Left ventricle myocardium inferior (tissue), 1 donor: ENCODE measurements around the gene MAP1LC3A. TPM values are rescaled to one million over a fixed set of nuclear protein-coding genes. Genes with fewer than 3 reads are reported as not detected.

Experiments used
- DNase-seq: peaks from one replicate; pipeline ENCODE4 v3.0.0-alpha.2; 2020
- H3K27ac ChIP-seq: fragments of 200-600 bp; replicated peaks from 2 replicates; pipeline ENCODE4 v1.8.0; 2021
- H3K27me3 ChIP-seq: fragments of 200-600 bp; 2 replicates; pipeline ENCODE4 v1.8.0; 2021; ENCODE audit warnings: low read depth
- H3K36me3 ChIP-seq: fragments of 200-600 bp; 2 replicates; pipeline ENCODE4 v1.8.0; 2021
- H3K4me1 ChIP-seq: fragments of 200-600 bp; 2 replicates; pipeline ENCODE4 v1.8.0; 2021
- H3K4me3 ChIP-seq: fragments of 200-600 bp; 2 replicates; pipeline ENCODE4 v1.8.0; 2021; ENCODE audit warnings: mild to moderate bottlenecking, moderate library complexity
- H3K9me3 ChIP-seq: fragments of 200-600 bp; replicated peaks from 2 replicates; pipeline ENCODE4 v1.8.0; 2021
- intact Hi-C: fragments of 100-400 bp; cut with micrococcal nuclease; formaldehyde crosslinking; loops from one replicate; pipeline ENCODE4 v1.11.0; 2022
- total RNA-seq: library from RNA; stranded (reverse); fragmentation: NEBNext Ultra II Directional; extraction: Animal tissue kit (Norgen Biotek cat#: 25700); gene quantifications from one replicate; pipeline ENCODE4 v1.2.1, GENCODE V29; 2021
- TF ChIP-seq, protein P1 (sequence below): fragments of 200-600 bp; IDR thresholded peaks from 2 replicates; pipeline ENCODE4 v1.8.0; 2021; ENCODE audit warnings: antibody characterized with exemption, mild to moderate bottlenecking, borderline replicate concordance
- donor health status: DM: no; HTN: yes; CAD: no; lungs with severe emphysema.

MAP1LC3A gene
- total RNA-seq, 1 donor from 2014 or later: 110 TPM

DNA sequence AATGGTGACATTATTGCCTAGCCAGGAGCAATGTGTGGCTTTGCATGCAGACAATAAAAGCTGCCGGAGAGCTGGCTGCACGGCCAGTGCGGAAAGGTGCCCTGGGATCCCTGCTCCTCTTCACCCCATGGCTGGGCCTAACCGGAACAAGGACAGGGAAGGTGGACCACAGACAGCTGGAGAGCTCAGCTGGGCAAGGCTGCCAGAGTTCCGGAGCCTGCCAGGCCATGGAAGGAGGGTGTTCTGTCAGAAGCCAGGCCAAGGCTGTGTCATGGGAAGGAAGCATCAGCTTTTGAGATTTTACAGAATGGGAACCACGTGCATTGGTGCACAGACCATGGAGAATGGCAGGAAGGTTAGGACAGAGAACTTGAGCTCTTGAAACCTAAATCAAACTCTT, 25.0 kb downstream of the MAP1LC3A start:
- H3K27me3 ChIP-seq: no peaks in the 10 kb centered on the region
- H3K27ac ChIP-seq: peak overlapping the region; percentile 94
- peaks cover 67% of the 10 kb centered on the region for H3K4me1 ChIP-seq
- H3K9me3 ChIP-seq: no peaks in the 10 kb centered on the region
- intact Hi-C loops: no loop called here
- peaks cover 15% of the 10 kb centered on the region for H3K36me3 ChIP-seq
- TF ChIP-seq, protein P1, sequence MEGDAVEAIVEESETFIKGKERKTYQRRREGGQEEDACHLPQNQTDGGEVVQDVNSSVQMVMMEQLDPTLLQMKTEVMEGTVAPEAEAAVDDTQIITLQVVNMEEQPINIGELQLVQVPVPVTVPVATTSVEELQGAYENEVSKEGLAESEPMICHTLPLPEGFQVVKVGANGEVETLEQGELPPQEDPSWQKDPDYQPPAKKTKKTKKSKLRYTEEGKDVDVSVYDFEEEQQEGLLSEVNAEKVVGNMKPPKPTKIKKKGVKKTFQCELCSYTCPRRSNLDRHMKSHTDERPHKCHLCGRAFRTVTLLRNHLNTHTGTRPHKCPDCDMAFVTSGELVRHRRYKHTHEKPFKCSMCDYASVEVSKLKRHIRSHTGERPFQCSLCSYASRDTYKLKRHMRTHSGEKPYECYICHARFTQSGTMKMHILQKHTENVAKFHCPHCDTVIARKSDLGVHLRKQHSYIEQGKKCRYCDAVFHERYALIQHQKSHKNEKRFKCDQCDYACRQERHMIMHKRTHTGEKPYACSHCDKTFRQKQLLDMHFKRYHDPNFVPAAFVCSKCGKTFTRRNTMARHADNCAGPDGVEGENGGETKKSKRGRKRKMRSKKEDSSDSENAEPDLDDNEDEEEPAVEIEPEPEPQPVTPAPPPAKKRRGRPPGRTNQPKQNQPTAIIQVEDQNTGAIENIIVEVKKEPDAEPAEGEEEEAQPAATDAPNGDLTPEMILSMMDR: no peak
- DNase-seq: peak; percentile 39
- H3K4me3 ChIP-seq: no peak overlapping the region

- intact Hi-C loops: no loop called here
- H3K27me3 ChIP-seq: no peaks in the 10 kb centered on the region
- TF ChIP-seq, protein P1: no peak
- H3K36me3 ChIP-seq: peaks cover 15% of the 10 kb centered on the region
- no peak overlapping the region for H3K27ac ChIP-seq
- H3K4me1 ChIP-seq: peaks cover 53% of the 10 kb centered on the region
- H3K9me3 ChIP-seq: no peaks in the 10 kb centered on the region
- no peak overlapping the region for H3K4me3 ChIP-seq
- no peak for DNase-seq
Measured at GRCh38 chr20:34585019-34585418, 26.5 kb downstream of the MAP1LC3A start.

DNA sequence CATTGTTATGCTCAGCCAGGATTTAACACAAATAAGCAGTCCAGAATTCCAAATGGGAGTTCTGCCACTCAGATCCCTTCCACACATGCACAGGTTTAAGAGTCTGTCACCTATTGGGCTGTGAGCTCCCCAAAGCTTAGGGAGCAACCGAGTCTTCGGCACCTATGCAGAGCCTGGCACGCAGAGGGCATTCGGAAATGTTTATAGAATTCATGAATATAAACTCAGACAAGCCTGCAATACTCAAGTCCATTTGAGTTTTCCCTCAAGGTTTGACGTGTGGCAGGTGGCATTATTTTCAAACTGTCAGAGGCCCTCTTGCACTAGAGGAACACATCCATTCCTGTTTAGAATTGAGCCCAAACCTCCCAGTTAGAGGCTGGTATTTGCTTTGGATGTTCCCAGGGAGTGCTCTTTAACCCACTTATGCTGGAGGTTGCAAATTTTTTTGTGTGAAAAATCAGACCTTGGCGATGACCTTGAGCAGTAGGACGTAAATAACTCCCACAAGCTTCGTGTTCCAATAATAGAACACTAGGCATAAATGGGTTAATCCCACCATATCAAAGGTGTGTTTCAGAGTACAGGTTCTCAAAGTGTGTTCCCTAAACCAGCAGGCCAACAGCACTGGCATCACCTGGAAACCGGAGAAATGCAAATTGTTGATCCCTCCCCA, 28.1 kb downstream of the MAP1LC3A start:
- H3K36me3 ChIP-seq: peaks cover 15% of the 10 kb centered on the region
- TF ChIP-seq, protein P1: no peak
- DNase-seq: no peak
- H3K27me3 ChIP-seq: no peaks in the 10 kb centered on the region
- no peak overlapping the region for H3K4me3 ChIP-seq
- intact Hi-C loops: no loop called here
- H3K4me1 ChIP-seq: peaks cover 42% of the 10 kb centered on the region
- H3K9me3 ChIP-seq: no peaks in the 10 kb centered on the region
- no peak overlapping the region for H3K27ac ChIP-seq

- Histone ChIP-seq H3K36me3 (no peaks in the 10 kb centered on the region), H3K27me3 (no peaks in the 10 kb centered on the region), H3K4me1 (peaks cover 7% of the 10 kb centered on the region), H3K27ac (no peak overlapping the region), H3K9me3 (no peaks in the 10 kb centered on the region), H3K4me3 (no peak overlapping the region)
- intact Hi-C loops: no loop called here
- no peak for DNase-seq
- TF ChIP-seq, protein P1: no peak
Measured at GRCh38 chr20:34595377-34596184, 37.1 kb downstream of the MAP1LC3A start.

GRCh38 chr20:34600892-34601653, 42.6 kb downstream of the MAP1LC3A start:
- H3K9me3 ChIP-seq: no peaks in the 10 kb centered on the region
- DNase-seq: no peak
- no peaks in the 10 kb centered on the region for H3K27me3 ChIP-seq
- H3K4me1 ChIP-seq: peaks cover 45% of the 10 kb centered on the region
- H3K27ac ChIP-seq: peak overlapping the region; percentile 76
- intact Hi-C loops: no loop called here
- H3K4me3 ChIP-seq: peak overlapping the region; percentile 6
- TF ChIP-seq, protein P1: no peak
- H3K36me3 ChIP-seq: no peaks in the 10 kb centered on the region
